ENCODE data around the gene DZIP3. TPM values are rescaled to one million over a fixed set of nuclear protein-coding genes. Genes with fewer than 3 reads are reported as not detected.
A peak's percentile ranks its signal among the peaks of the same experiment; 100 is the strongest.

DZIP3 gene
- total RNA-seq, result 11.5 TPM

GRCh38 chr3:108589081-108589997, at the start of gene DZIP3, which contains the start of gene CIP2A:
Gene DZIP3, plus strand, starts transcription at chr3:108589722. Its CDS starts 15,685 bp downstream, at chr3:108605407.
Gene CIP2A, minus strand, starts transcription at chr3:108589438. Its CDS starts 63 bp downstream, at chr3:108589375.
- DNase-seq (ENCODE audit: low spot score), result peak; percentile 81

DNA sequence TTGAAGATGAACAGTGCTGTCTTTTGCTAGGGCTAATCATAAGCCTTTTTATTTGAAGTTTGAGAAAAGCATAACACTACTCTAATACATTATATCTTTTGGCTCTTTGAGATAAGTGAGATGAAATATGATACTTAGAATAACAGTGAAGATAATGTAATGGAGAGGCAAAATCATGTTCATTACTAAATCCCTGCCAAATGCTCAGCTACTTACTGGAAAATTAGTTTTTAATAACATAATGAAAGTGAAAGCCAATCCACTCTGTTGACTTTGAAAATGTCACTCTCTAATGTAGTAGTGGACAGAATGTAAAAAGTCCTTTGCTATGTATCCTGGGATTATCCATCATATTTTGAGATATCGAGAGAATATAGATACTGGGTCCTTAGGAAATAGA, 43.3 kb upstream of the DZIP3 start:
- DNase-seq (ENCODE audit: low spot score), result no peak

DNA sequence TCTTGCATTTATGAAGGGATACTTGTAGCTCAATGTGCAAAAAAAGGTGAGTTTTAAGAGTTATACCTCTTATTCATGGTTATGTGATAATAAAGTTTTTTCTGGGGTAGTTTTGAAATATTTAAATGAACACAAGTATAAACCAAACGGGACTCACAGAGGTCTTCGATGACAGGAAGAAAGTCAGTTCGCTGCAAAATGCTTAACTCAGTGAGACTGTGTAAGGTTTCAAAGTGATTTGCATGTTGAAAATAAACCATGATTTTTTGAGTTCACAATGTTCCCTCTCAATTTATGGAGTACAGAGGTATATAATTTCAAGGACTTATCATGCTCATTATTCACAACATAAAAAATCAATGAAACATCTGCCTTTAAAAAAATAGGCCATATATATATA, 42.8 kb upstream of the DZIP3 start:
- DNase-seq (ENCODE audit: low spot score), result no peak

- DNase-seq (ENCODE audit: low spot score), result no peak
Observed at GRCh38 chr3:108548304-108548703, 41.2 kb upstream of the DZIP3 start.

- no peak for DNase-seq (ENCODE audit: low spot score)
Observed at GRCh38 chr3:108548886-108549285, 40.6 kb upstream of the DZIP3 start.

DNA sequence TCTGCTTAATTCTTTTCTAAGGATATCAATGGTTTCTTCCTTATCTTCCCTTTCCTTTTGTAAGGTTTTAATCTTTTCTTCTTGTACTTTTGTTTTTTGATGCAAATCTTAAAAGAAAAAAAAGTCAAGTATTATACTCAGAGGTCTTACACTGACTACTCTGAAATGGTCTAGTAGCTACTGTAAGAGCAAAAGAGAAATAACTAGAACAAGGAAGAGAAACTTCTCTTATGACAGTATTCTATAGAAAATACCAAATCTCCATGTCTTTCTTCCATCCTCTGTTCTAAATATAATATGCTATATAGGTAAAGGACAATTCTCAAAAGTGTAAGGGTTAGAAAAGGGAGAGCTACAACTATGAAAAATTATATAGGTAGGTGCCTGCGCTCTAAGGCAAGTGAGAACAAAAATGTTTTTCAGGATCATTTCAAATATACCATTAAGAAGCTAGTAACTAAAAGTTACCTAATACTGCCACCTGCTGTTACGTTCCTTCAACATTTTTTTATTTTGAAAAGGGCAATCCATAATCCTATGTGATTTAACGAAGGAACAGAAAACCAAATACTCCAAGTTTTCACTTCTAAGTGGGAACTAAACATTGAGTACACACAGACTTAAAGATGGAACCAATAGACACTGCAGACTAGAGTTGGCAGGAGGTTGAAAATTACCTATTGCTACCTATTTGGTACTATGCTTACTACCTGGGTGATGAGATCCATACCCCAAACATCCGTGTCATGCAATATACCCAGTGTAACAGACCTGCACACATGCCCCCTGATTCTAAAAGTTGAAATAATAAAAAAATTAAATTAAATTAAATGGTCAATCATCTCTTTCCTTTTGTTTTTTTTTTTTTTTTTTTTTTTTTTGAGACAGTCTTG, 37.0 kb upstream of the DZIP3 start:
- DNase-seq (ENCODE audit: low spot score), result no peak

GRCh38 chr3:108554229-108554628, 35.3 kb upstream of the DZIP3 start:
- no peak for DNase-seq (ENCODE audit: low spot score)

DNA sequence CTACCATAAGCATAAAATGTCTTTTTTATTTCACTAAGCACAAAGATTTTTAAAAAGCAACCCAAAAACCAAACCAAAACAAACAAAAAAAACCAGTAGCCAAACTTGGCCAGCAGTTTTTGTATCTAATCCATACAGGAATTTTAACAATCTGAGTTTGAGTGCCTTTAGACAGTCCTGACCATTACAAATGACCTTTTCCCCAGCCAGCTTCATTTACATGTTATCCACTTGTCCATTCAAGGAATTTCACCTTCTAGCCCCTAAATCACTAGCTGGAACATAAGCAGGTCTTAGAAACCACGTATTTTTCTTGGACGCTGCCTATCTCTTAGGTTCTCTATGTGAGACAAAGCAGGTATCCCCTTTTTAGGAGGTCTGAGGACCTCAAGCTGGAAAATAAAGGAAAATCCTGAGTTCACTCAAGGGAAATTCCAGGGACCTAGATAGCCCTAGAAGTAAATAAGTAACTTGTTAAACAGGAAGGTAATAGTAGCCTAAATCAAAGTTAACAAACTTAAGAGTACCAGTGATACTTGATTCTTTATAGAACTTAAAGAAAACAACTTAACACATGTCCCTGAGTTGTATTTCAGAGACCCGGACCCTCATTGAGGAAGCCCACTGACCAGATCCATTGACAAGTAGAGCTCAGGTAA, 34.5 kb upstream of the DZIP3 start:
- DNase-seq (ENCODE audit: low spot score), result no peak

DNA sequence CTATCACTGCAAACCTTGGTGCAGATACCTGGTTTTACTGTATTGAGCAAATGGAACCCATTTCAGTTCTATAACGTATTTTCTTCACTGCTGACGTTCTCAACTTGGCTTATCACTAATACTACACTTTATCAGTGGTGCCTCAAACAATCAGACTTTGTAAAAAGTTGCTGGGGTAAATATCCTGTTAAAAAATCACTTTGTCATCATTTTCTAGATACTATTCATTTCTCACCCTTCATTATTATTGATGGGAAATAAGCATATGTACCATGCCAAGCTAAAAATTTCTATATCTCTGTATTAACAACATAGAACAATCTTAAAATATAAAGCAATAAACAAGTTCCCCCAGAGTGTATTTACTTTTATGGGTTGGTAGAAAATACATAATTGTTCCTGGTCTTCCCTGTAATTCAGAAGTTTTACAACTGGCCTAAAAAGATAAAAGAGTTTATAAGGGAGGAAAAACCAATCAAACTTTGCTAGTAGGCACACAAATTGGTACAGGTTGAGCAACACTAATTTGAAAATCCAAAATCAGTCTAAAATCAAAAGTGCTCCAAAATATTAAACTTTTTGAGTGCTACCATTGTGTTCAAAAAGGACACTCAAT, 33.4 kb upstream of the DZIP3 start:
- DNase-seq (ENCODE audit: low spot score), result no peak

DNA sequence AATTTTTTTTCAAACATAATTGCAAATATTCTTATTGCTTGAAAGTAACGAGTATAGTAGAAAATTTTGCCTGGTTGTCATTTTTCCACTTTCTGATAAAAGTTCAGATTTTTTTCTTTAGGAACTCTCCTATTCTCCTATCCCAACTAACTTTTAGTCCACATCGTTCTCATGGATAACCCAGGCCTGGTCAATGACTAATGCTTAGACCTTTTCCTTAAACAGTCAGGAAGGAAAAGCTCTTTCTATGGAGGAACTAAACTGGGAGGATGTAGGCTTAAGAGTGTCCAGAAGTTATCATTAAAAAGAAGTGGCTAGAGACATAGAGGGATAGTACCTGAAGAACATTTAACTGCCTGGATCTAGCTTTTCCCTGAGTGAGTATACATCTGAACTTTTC, 27.0 kb upstream of the DZIP3 start:
- no peak for DNase-seq (ENCODE audit: low spot score)

DNA sequence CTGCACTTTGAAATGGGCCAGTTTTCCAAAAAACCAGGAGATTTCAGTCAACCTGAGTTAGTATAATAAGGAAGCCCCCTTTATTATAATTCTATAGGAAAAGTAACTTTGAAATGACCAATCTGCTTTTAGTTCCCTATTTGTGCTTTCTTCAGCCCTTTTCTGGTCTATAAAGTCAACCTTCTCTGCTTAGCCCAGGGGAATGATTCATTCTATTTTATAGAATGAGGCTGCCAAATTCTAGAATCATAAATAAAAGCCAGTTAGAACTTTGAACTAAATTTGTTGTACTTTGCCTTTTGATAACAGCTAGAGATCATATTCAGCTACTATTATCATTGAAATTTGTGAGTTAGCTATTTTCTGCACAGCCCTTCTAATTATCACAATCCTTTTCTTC, 25.0 kb upstream of the DZIP3 start:
- no peak for DNase-seq (ENCODE audit: low spot score)

- no peak for DNase-seq (ENCODE audit: low spot score)
Observed at GRCh38 chr3:108565506-108565905, 24.0 kb upstream of the DZIP3 start.

DNA sequence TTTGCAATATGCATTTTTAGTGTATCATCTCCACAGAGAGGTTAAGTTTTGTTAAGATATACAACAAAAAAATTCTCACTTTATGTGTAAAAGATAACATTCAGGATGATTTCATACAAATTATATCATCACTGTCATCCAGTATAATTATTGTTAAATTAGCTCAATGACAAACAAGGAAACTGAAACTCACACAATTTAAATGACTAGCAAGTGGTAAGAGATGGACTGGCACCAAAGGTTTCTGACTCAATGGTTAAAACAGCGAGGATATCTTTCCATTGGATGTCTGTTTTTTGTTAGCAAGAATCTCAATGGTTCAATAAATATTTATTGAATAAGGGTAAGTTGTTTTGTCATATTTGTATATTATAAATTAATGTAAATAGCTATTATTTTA, 22.9 kb upstream of the DZIP3 start:
- no peak for DNase-seq (ENCODE audit: low spot score)

DNA sequence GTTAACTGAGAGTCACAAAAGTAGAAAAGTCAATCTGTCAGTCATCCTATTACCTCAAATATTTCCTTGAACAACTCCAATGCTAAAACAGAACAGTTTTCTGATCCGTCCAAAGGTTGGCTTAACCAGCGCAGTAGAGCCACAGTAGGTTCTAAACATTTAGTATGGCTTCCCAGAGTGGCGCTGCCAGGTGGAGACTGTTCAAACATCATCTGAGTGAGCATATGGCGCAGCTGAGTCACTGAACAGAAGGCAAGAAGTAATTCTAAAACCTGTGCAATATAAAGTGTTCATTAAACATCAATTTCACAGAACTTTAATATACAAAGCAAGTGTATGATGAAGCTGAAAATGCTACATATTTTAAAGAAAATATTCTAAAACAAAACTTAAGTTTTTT, 20.2 kb upstream of the DZIP3 start:
- no peak for DNase-seq (ENCODE audit: low spot score)

DNA sequence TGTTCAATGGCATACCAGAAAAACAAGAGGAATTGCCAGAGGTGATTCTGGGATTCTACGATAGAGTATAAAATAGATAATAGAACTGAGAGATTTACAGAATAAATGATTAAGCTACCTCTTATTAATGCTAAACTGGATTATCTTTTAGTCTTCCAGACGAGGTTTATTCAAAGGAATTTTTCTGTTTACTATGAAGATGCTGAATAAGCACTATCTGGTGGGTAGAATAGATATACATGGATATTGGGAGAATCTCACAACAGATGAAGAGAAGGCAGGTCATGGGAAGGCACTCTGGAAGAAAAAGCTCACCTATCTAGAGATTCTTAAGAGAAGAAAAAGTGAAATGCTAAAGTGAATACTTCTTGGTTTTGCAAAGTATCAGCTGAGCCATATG, 11.5 kb upstream of the DZIP3 start:
- DNase-seq (ENCODE audit: low spot score), result no peak

DNA sequence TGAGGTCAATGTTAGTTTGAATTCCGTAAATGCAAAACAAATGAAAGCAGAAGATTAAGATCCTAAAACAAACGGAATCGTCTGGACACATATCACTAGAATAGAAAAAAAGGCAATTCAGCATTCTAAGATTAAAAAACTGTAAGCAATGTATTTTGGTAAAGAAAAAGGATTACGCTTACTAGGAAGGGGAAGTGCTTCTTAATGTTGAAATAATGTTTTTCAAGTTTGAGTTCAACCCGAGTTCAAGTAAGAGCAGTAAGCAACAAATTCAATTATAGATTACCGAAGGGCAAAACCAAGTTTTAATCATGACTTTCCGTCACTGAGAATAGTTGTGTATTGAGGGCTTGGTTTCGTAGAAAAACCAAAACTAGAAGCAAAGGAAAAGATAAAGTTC, 921 bp upstream of the DZIP3 start:
- DNase-seq (ENCODE audit: low spot score), result no peak

GRCh38 chr3:108589998-108590323, 439 bp downstream of the DZIP3 start:
- no peak for DNase-seq (ENCODE audit: low spot score)

GRCh38 chr3:108590460-108590859, 938 bp downstream of the DZIP3 start:
- no peak for DNase-seq (ENCODE audit: low spot score)

GRCh38 chr3:108595321-108595720, 5.8 kb downstream of the DZIP3 start:
- DNase-seq (ENCODE audit: low spot score), result no peak

- DNase-seq (ENCODE audit: low spot score), result no peak
Observed at GRCh38 chr3:108598375-108598774, 8.9 kb downstream of the DZIP3 start.

- no peak for DNase-seq (ENCODE audit: low spot score)
Observed at GRCh38 chr3:108599677-108600409, 10.3 kb downstream of the DZIP3 start.

Measured in mucosa of gallbladder (tissue), 1 donor.